Left cardiac atrium (tissue), 4 donors: ENCODE measurements around the gene ID3. TPM values are rescaled to one million over a fixed set of nuclear protein-coding genes. Genes with fewer than 3 reads are reported as not detected.

Experiments
- ATAC-seq, 2 donors: fragments of 200-7000 bp; cut with Tn5 transposase; one replicate each; pipeline ENCODE4 v1.9.1; 2020; ENCODE audit warnings: mild to moderate bottlenecking in 2 of 2, moderate library complexity in 2 of 2
- DNase-seq: peaks from one replicate; pipeline ENCODE4 v3.0.0-alpha.2; 2020
- intact Hi-C, 2 donors: fragments of 100-400 bp; cut with DNase I; formaldehyde crosslinking; loops; one replicate each; pipeline versions ENCODE4 v1.14.1 to v1.15.1; 2022 to 2023
- total RNA-seq, 2 donors: library from RNA; stranded (reverse); fragmentation: NEBNext Ultra II Directional; extraction: Animal tissue kit (Norgen Biotek cat#: 25700); gene quantifications; one replicate each; pipeline ENCODE4 v1.2.1, GENCODE V29; 2021
- donor health status: DM: no; HTN: yes; CAD: no.
- donor health status: DM: no; HTN: yes; CAD: no; lungs with severe emphysema.
- donor health status: DM: yes; HTN: yes; CAD: no.
- donor health status: Dilated cardiomyopathy.

The ID3 gene
- total RNA-seq, 2 donors from 2014 or later = 119 to 172 TPM

DNA sequence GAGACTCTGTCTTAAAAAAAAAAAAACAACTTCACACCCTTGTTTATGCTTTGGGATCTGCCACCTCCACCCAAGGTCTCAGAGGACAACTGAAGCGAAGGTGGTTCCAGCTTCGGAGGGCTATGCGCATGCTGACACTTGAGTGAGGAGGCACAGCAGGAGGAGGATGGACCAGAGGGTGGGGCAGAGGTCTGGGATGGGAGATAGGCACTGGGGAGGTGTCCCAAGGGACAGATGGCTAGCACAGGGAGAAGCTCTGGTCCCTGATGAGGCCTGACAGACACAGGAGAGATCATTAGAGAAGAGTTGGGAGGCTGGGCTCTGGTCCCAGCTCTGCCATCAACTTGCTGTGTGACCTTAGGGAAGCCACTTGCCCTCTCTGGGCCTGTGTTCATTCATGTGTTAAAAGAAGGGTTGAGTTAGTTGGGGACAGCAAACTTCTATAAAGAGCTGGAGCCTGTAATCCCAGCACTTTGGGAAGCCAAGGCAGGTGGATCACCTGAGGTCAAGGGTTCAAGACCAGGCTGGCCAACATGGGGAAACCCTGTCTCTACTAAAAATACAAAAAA lies 45.1 kb downstream of the ID3 start:
- no peak for ATAC-seq
- intact Hi-C loops = no loop called here
- no peak for DNase-seq

DNA sequence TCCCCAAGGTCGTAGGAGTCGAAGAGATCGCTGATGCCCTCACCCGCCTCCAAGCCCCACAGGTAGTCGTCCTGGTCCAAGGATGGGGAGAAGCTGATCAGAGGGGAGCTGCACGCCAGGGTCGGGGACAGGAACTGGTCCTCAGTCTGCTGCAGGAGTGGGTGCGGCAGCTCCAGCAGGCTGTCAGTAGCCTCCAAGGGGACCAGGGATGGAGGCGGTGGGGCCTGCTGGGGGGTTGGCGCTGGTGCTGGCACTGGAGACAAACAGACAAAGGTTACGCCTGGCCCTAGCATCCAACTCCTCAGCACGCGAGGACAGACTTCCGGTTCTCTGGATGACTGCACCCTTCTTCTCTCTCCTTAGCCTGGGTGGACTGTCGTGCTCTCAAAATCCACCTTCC lies 49.4 kb downstream of the ID3 start:
- DNase-seq (no peak), ATAC-seq (no peak)
- intact Hi-C loops = no loop called here

Other genes with a start within 250 kb of the ID3 start
- gene HNRNPR, start 215.2 kb downstream of the ID3 start, total RNA-seq = 10 to 100 TPM; 57.3 to 79.8 TPM
- gene ZNF436, start 189.7 kb downstream of the ID3 start, total RNA-seq = 10 to 100 TPM; 10.1 to 14.2 TPM
- 10 to 100 TPM; 32.9 to 38.3 TPM for gene TCEA3, start 134.8 kb downstream of the ID3 start, total RNA-seq
- 10 to 100 TPM; 36.4 to 39.9 TPM for gene ASAP3, start 75.3 kb downstream of the ID3 start, total RNA-seq
- gene E2F2, start 28.3 kb downstream of the ID3 start, total RNA-seq = 1 to 10 TPM in 1 of 2 donors, under 1 TPM in 1; 0.18 to 1.3 TPM
- gene RPL11, start 132.3 kb upstream of the ID3 start, total RNA-seq = 100 to 1,000 TPM; 639 to 683 TPM
- 10 to 100 TPM; 30.0 to 30.2 TPM for gene ELOA, start 184.0 kb upstream of the ID3 start, total RNA-seq
- 10 to 100 TPM; 34.9 to 39.6 TPM for gene PITHD1, start 218.9 kb upstream of the ID3 start, total RNA-seq
- gene LYPLA2, start 231.6 kb upstream of the ID3 start, total RNA-seq = 10 to 100 TPM; 32.3 to 36.4 TPM
- 10 to 100 TPM in 1 of 2 donors, 1 to 10 TPM in 1; 9.7 to 16.0 TPM for gene GALE, start 241.3 kb upstream of the ID3 start, total RNA-seq